ENCODE results near the gene ROPN1B. TPM values are rescaled to one million over a fixed set of nuclear protein-coding genes. Genes with fewer than 3 reads are reported as not detected.

Gene ROPN1B
- total RNA-seq, 1 experiment from 2014 or later: 0.18 TPM

DNA sequence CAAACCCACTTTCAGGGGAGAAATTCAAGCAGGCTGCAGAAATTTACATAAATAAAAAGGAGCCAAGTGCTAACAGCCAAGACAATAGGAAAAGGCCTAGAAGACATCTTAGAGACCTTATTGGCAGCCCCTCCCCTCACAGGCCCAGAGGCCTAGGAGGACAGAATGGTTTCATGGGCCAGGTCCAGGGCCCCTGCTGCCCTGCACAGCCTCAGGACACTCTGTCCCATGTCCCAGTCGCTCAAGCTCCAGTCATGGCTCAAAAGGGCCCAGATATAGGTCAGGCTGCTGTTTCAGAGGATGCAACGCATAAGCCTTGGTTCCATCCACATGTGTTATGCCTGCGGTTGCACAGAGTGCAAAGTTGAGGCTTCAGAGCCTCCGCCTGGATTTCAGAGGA lies 59.1 kb downstream of the ROPN1B start:
- CTCF ChIA-PET: no interaction called here
- Histone ChIP-seq H3K27me3 (ENCODE audit: low read length) (no peaks in the 10 kb centered on the region), H2AFZ (ENCODE audit: low read length) (no peak overlapping the region), H3K9me2 (replicated peaks; ENCODE audit: low read length) (no peaks in the 10 kb centered on the region), H3K9ac (ENCODE audit: low read length) (no peak overlapping the region), H3K36me3 (ENCODE audit: low read depth, low read length) (peaks cover 6% of the 10 kb centered on the region; the same call in 1 of the 2 replicates), H3K4me1 (ENCODE audit: insufficient read depth, low read length) (no peaks in the 10 kb centered on the region), H3F3A (ENCODE audit: low read length, unreplicated experiment) (no peaks in the 10 kb centered on the region), H3K27ac (ENCODE audit: low read length) (no peak overlapping the region), H3K4me3 (ENCODE audit: low read length) (no peak overlapping the region), H3K9me3 (ENCODE audit: low read length) (no peaks in the 10 kb centered on the region), H3K4me2 (ENCODE audit: low read length) (no peak overlapping the region), H3K79me2 (ENCODE audit: low read length) (no peaks in the 10 kb centered on the region), H4K20me1 (ENCODE audit: low read length) (no peaks in the 10 kb centered on the region)
- POLR2A ChIA-PET (ENCODE audit: unreplicated experiment): no interaction called here
- no peak for ATAC-seq
- intact Hi-C loops (cut with micrococcal nuclease): no loop called here
- no peak for DNase-seq
- BruUV-seq (replicated peaks): no TSS peak
- TF ChIP-seq EZH2 (IDR thresholded peaks at IDR 0.05; ENCODE audit: low read length, unreplicated experiment) (no peak), EZH2phosphoT487 (IDR thresholded peaks at IDR 0.05; ENCODE audit: borderline replicate concordance, low read length) (no peak)
- TF ChIP-seq, protein P1, sequence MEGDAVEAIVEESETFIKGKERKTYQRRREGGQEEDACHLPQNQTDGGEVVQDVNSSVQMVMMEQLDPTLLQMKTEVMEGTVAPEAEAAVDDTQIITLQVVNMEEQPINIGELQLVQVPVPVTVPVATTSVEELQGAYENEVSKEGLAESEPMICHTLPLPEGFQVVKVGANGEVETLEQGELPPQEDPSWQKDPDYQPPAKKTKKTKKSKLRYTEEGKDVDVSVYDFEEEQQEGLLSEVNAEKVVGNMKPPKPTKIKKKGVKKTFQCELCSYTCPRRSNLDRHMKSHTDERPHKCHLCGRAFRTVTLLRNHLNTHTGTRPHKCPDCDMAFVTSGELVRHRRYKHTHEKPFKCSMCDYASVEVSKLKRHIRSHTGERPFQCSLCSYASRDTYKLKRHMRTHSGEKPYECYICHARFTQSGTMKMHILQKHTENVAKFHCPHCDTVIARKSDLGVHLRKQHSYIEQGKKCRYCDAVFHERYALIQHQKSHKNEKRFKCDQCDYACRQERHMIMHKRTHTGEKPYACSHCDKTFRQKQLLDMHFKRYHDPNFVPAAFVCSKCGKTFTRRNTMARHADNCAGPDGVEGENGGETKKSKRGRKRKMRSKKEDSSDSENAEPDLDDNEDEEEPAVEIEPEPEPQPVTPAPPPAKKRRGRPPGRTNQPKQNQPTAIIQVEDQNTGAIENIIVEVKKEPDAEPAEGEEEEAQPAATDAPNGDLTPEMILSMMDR (conservative IDR thresholded peaks at IDR 0.05; ENCODE audit: low read depth, low read length): no peak

DNA sequence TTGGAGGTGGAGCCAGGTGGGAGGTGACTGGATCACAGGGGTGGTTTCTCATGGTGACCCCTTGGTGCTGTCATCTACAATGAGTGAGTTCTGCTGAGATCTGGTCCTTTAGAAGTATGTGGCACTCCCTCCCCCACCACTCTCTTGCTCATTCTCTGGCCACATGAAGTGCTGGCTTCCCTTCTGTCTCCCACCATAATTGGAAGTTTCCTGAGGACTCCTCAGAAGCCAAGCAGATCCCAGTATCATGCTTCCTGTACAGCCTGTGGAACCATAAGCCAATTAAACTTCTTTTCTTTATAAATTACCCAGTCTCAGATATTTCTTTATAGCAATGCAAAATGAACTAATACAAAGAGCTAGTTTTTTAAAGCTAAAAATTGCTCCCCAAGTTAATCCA lies 60.3 kb downstream of the ROPN1B start:
- TF ChIP-seq EZH2phosphoT487 (IDR thresholded peaks at IDR 0.05; ENCODE audit: borderline replicate concordance, low read length) (no peak), EZH2 (IDR thresholded peaks at IDR 0.05; ENCODE audit: low read length, unreplicated experiment) (no peak)
- TF ChIP-seq, protein P1 (conservative IDR thresholded peaks at IDR 0.05; ENCODE audit: low read depth, low read length): no peak
- BruUV-seq (replicated peaks): no TSS peak
- H3K9ac ChIP-seq (ENCODE audit: low read length): no peak overlapping the region
- H3K79me2 ChIP-seq (ENCODE audit: low read length): no peaks in the 10 kb centered on the region
- H4K20me1 ChIP-seq (ENCODE audit: low read length): no peaks in the 10 kb centered on the region
- H3K9me2 ChIP-seq (replicated peaks; ENCODE audit: low read length): no peaks in the 10 kb centered on the region
- H3K4me2 ChIP-seq (ENCODE audit: low read length): no peak overlapping the region
- POLR2A ChIA-PET (ENCODE audit: unreplicated experiment): no interaction called here
- no peak overlapping the region for H3K4me3 ChIP-seq (ENCODE audit: low read length)
- H3K27me3 ChIP-seq (ENCODE audit: low read length): no peaks in the 10 kb centered on the region
- DNase-seq: no peak
- no peak overlapping the region for H3K27ac ChIP-seq (ENCODE audit: low read length)
- no peaks in the 10 kb centered on the region for H3F3A ChIP-seq (ENCODE audit: low read length, unreplicated experiment)
- no peaks in the 10 kb centered on the region for H3K9me3 ChIP-seq (ENCODE audit: low read length)
- H3K36me3 ChIP-seq (ENCODE audit: low read depth, low read length): peaks cover 6% of the 10 kb centered on the region; the same call in 1 of the 2 replicates
- CTCF ChIA-PET: no interaction called here
- ATAC-seq: no peak
- H2AFZ ChIP-seq (ENCODE audit: low read length): no peak overlapping the region
- no peaks in the 10 kb centered on the region for H3K4me1 ChIP-seq (ENCODE audit: insufficient read depth, low read length)
- intact Hi-C loops (cut with micrococcal nuclease): no loop called here

DNA sequence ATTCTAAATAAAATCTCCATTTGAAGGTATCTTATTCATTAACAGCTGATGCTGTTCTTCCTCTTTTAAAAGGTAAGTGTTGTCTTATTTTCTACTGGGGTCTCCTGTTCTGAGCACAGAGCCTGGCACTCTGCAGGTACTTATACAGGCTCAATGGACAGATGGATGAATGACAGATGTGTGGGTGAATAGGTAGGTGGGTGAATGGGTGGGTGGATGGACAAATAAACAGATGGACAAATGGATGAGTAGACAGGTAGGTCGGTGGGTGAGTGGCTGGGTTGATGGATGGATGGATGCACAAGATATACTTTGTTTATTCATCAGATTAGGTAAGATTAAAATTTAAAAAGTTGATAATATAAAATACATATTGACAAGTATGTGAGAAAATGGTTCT lies 61.5 kb downstream of the ROPN1B start:
- no peak for DNase-seq
- H3K4me2 ChIP-seq (ENCODE audit: low read length): no peak overlapping the region
- BruUV-seq (replicated peaks): no TSS peak
- peaks cover 6% of the 10 kb centered on the region; the same call in 1 of the 2 replicates for H3K36me3 ChIP-seq (ENCODE audit: low read depth, low read length)
- no peak for ATAC-seq
- ChIA-PET POLR2A (ENCODE audit: unreplicated experiment) (no interaction called here), CTCF (no interaction called here)
- no peak overlapping the region for H3K9ac ChIP-seq (ENCODE audit: low read length)
- intact Hi-C loops (cut with micrococcal nuclease): no loop called here
- TF ChIP-seq EZH2 (IDR thresholded peaks at IDR 0.05; ENCODE audit: low read length, unreplicated experiment) (no peak), EZH2phosphoT487 (IDR thresholded peaks at IDR 0.05; ENCODE audit: borderline replicate concordance, low read length) (no peak)
- TF ChIP-seq, protein P1 (conservative IDR thresholded peaks at IDR 0.05; ENCODE audit: low read depth, low read length): no peak
- no peak overlapping the region for H3K27ac ChIP-seq (ENCODE audit: low read length)
- no peaks in the 10 kb centered on the region for H3K27me3 ChIP-seq (ENCODE audit: low read length)
- H3K4me3 ChIP-seq (ENCODE audit: low read length): no peak overlapping the region
- H3K4me1 ChIP-seq (ENCODE audit: insufficient read depth, low read length): no peaks in the 10 kb centered on the region
- H3F3A ChIP-seq (ENCODE audit: low read length, unreplicated experiment): no peaks in the 10 kb centered on the region
- H2AFZ ChIP-seq (ENCODE audit: low read length): no peak overlapping the region
- H4K20me1 ChIP-seq (ENCODE audit: low read length): no peaks in the 10 kb centered on the region
- H3K79me2 ChIP-seq (ENCODE audit: low read length): no peaks in the 10 kb centered on the region
- no peaks in the 10 kb centered on the region for H3K9me2 ChIP-seq (replicated peaks; ENCODE audit: low read length)
- no peaks in the 10 kb centered on the region for H3K9me3 ChIP-seq (ENCODE audit: low read length)
